Gastroesophageal sphincter (tissue), 4 donors: ENCODE measurements around the gene TMED3. TPM values are rescaled to one million over a fixed set of nuclear protein-coding genes. Genes with fewer than 3 reads are reported as not detected.

ENCODE experiments used
- ATAC-seq: fragments of 150-250 bp; one replicate; pipeline ENCODE4 v1.9.1; 2016; ENCODE audit warnings: mild to moderate bottlenecking, moderate library complexity
- H3K27ac ChIP-seq, 4 donors: fragments of 200-600 bp; sonication (generic) in 3 of 4; 1 replicate in 3 of 4; 2 replicates in 1 of 4; pipeline ENCODE4 v1.5.1; 2016 to 2019
- H3K27me3 ChIP-seq: fragments of 200-600 bp; sonication (generic); one replicate; pipeline ENCODE4 v1.5.1; 2019
- H3K36me3 ChIP-seq, 2 donors: fragments of 200-600 bp; sonication (generic); one replicate each; pipeline ENCODE4 v1.5.1; 2019; ENCODE audit warnings: control low read depth in 1 of 2
- H3K4me1 ChIP-seq, 3 donors: fragments of 200-600 bp; sonication (generic); 1 replicate in 2 of 3; 2 replicates in 1 of 3; pipeline ENCODE4 v1.5.1; 2016 to 2019; ENCODE audit warnings: control low read depth in 2 of 3
- H3K4me3 ChIP-seq, 2 donors: fragments of 200-600 bp; sonication (generic); one replicate each; pipeline ENCODE4 v1.5.1; 2019; ENCODE audit warnings: mild to moderate bottlenecking in 1 of 2, moderate library complexity in 1 of 2
- H3K9me3 ChIP-seq, 3 donors: fragments of 200-600 bp; sonication (generic); one replicate each; pipeline ENCODE4 v1.5.1; 2017 to 2019; ENCODE audit warnings: control low read depth in 2 of 3
- EP300 ChIP-seq: sonication (generic); formaldehyde crosslinking; IDR thresholded peaks from one replicate; pipeline ENCODE4 v1.6.1; 2017; ENCODE audit warnings: antibody characterized with exemption, mild to moderate bottlenecking
- POLR2A ChIP-seq, 2 donors: fragments of 450-650 bp; IDR thresholded peaks; one replicate each; pipeline ENCODE4 v1.6.1; 2017; ENCODE audit warnings: antibody characterized with exemption in 2 of 2, mild to moderate bottlenecking in 2 of 2, moderate library complexity in 1 of 2
- POLR2AphosphoS5 ChIP-seq: sonication (generic); formaldehyde crosslinking; IDR thresholded peaks from one replicate; pipeline ENCODE4 v1.6.1; 2017; ENCODE audit warnings: antibody characterized with exemption
- WGBS, 2 donors: methylation state at CpG; one replicate each; pipeline ENCODE4 v1.1.5; 2018; ENCODE audit warnings: low coverage in 1 of 2; 5-methylcytosine and 5-hydroxymethylcytosine counted together
- total RNA-seq, 4 donors: library from RNA; depleted of rRNA; stranded (reverse); fragments of >200 nt; gene quantifications; one replicate each; pipeline ENCODE4 v1.1.0, GENCODE V29; 2016
- TF ChIP-seq, protein P1 (sequence below), 4 experiments: fragments of 200-600 bp in 2 of 4; fragments of 450-650 bp in 2 of 4; sonication (generic) in 1 of 4; IDR thresholded peaks; one replicate each; pipeline ENCODE4 v1.5.1; 2017 to 2019; ENCODE audit warnings: antibody characterized with exemption in 4 of 4, mild to moderate bottlenecking in 2 of 4, moderate library complexity in 2 of 4

TMED3 gene
- total RNA-seq, 4 donors from 2014 or later, result 14.6 to 31.1 (median 26.7) TPM

GRCh38 chr15:79282371-79283251 lies 28.3 kb upstream of the TMED3 start, which contains the start of gene ANKRD34C:
ANKRD34C (plus strand) TSS chr15:79282722; CDS start chr15:79293285, 10,563 bp downstream.
- Histone ChIP-seq H3K27ac (no peak within 1 kb of the TSS), H3K9me3 (peaks cover 0 to 22% (median 0%) of the 10 kb centered on the region in 3 donors), H3K36me3 (no peaks in the 10 kb centered on the region), H3K27me3 (peaks cover 69% of the 10 kb centered on the region), H3K4me3 (no peak within 1 kb of the TSS), H3K4me1 (no peaks in the 10 kb centered on the region)
- WGBS, 2 donors, result 0 to 1% methylated on average over 1 to 18 of the region's 56 CpGs
- TF ChIP-seq, protein P1, sequence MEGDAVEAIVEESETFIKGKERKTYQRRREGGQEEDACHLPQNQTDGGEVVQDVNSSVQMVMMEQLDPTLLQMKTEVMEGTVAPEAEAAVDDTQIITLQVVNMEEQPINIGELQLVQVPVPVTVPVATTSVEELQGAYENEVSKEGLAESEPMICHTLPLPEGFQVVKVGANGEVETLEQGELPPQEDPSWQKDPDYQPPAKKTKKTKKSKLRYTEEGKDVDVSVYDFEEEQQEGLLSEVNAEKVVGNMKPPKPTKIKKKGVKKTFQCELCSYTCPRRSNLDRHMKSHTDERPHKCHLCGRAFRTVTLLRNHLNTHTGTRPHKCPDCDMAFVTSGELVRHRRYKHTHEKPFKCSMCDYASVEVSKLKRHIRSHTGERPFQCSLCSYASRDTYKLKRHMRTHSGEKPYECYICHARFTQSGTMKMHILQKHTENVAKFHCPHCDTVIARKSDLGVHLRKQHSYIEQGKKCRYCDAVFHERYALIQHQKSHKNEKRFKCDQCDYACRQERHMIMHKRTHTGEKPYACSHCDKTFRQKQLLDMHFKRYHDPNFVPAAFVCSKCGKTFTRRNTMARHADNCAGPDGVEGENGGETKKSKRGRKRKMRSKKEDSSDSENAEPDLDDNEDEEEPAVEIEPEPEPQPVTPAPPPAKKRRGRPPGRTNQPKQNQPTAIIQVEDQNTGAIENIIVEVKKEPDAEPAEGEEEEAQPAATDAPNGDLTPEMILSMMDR (IDR thresholded peaks at IDR 0.05), result no peak
- TF ChIP-seq EP300 (no peak), POLR2A (IDR thresholded peaks at IDR 0.05) (no peak), POLR2AphosphoS5 (no peak)
- ATAC-seq, result no peak

DNA sequence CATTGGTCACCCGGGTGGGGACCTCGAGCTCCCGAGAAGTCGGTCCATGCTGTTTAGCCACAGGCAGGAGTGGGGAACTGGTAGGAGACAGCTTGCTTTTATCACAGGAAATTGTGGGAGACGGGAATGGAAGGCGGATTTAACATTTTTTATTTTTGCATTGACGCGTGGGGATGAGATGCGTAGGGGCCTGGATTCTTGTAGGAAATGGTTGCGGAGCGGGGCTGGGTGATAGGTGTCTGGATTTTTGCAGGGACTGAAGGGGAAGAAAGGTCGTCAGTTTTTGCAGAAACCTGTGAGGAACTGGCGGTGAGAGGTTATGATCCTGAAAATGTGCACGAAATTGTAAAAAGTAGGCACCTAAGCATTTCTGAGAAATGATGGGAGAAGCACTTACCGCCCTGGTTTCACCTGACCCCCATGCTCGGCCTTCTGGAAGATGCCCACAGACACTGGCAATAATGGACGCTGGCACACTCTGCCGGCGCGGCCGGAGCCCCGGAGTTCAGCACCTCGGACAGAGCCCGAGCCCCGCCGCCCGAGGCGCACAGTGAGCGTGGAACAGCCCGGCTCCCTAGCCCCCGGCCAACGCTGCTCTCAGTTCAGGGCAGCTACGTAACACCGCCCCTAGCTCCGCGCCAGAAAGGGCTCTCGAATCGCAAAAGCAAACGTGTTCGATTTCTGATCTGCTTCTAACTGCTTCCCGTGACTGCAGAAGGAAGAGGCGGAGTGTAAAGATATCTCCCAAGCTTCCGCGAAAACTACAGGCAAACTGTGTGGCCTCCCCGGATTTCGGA lies 27.5 kb upstream of the TMED3 start:
- Histone ChIP-seq H3K4me3 (no peak overlapping the region), H3K27me3 (peaks cover 76% of the 10 kb centered on the region), H3K36me3 (no peaks in the 10 kb centered on the region), H3K9me3 (peaks cover 0 to 22% (median 0%) of the 10 kb centered on the region in 3 donors), H3K27ac (no peak overlapping the region), H3K4me1 (no peaks in the 10 kb centered on the region)
- 10% methylated on average over 18 to 21 of the region's 46 CpGs for WGBS, 2 donors
- ATAC-seq, result no peak
- TF ChIP-seq POLR2AphosphoS5, result no peak
- TF ChIP-seq, protein P1 (IDR thresholded peaks at IDR 0.05), result no peak

- ATAC-seq, result no peak
- Histone ChIP-seq H3K27me3 (peaks cover 43% of the 10 kb centered on the region), H3K4me1 (no peaks in the 10 kb centered on the region), H3K4me3 (no peak overlapping the region), H3K9me3 (no peaks in the 10 kb centered on the region), H3K36me3 (no peaks in the 10 kb centered on the region), H3K27ac (no peak overlapping the region)
- TF ChIP-seq, protein P1 (IDR thresholded peaks at IDR 0.05), result no peak
- TF ChIP-seq POLR2AphosphoS5, result no peak
- no peak for TF ChIP-seq EP300
- TF ChIP-seq POLR2A (IDR thresholded peaks at IDR 0.05), result no peak
- WGBS, 2 donors, result 63 to 66% methylated on average over 6 of the region's 6 CpGs
Measured at GRCh38 chr15:79290642-79291275, 20.2 kb upstream of the TMED3 start.

DNA sequence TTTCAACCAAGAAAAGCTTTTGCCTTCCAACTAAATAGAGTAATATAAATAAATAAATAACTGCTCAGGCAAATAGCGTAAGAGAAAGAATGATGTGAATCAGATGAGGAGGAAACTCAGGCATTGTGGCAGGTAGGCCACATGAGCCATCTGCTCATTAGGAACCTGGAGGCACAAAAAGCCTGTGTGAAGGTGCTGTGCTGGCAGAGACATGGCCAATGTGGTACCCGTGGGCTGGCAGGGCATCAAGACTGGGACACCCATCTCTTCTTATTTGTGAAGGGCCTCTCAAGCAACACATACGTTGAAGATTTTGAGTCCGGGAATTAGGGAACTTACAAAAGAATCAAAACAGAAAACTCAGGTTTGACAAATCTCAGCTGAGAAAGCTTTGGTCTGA lies 18.9 kb upstream of the TMED3 start:
- H3K36me3 ChIP-seq, result no peaks in the 10 kb centered on the region
- no peaks in the 10 kb centered on the region for H3K9me3 ChIP-seq
- TF ChIP-seq POLR2AphosphoS5, result no peak
- TF ChIP-seq, protein P1 (IDR thresholded peaks at IDR 0.05), result no peak
- no peak overlapping the region for H3K4me3 ChIP-seq
- H3K27ac ChIP-seq, result no peak overlapping the region
- whole genome bisulfite sequencing, 2 donors, result 69 to 87% methylated on average over 3 to 4 of the region's 4 CpGs
- no peaks in the 10 kb centered on the region for H3K4me1 ChIP-seq
- no peak for ATAC-seq
- H3K27me3 ChIP-seq, result peaks cover 39% of the 10 kb centered on the region
